Activated effector memory CD4-positive, alpha-beta T cell treated with anti-CD3 and anti-CD28 coated beads, Interleukin-2, amount 50 U/mL, for 16 hours (primary cell): Measurements from ENCODE around the gene A1BG.

Experiments used
- DNase-seq: peaks from one replicate; pipeline ENCODE4 v3.0.0-alpha.2; 2020

The A1BG gene, protein sequence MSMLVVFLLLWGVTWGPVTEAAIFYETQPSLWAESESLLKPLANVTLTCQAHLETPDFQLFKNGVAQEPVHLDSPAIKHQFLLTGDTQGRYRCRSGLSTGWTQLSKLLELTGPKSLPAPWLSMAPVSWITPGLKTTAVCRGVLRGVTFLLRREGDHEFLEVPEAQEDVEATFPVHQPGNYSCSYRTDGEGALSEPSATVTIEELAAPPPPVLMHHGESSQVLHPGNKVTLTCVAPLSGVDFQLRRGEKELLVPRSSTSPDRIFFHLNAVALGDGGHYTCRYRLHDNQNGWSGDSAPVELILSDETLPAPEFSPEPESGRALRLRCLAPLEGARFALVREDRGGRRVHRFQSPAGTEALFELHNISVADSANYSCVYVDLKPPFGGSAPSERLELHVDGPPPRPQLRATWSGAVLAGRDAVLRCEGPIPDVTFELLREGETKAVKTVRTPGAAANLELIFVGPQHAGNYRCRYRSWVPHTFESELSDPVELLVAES

DNA sequence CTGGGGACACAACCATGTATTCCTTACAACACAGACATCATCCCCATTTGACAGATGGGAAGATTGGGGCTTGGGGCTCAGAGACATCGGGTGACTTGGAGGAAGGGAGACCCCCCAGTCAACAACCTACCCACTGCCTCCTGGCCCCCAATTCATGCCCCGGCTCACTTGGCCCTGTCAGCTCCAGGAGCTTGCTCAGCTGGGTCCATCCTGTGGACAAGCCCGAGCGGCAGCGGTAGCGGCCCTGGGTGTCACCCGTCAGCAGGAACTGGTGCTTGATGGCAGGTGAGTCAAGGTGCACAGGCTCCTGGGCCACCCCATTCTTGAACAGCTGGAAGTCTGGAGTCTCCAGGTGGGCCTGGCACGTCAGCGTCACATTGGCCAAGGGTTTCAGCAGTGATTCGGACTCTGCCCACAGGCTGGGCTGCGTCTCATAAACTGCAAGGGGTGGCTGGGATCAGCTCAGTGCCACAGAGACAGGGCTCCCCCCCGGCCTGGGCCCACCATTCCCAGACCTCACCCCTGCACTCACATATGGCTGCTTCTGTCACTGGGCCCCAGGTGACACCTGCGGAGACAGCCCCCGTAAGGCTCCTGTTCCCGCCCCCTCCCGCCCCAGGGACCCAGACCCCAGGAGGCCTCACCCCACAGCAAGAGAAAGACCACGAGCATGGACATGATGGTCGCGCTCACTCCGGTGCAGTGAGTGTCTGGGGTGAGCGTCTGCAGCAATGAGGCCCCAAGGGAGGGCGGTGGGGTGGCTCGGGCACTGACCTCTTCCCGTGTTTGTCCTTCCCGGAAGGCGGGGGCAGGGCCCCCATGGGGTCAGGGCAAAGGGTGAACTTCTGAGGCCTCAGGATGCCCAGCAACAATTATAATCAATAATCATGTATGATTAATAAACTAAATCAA, at the start of gene A1BG:
Gene A1BG (minus strand): TSS at position 733 of the 912 bp plus-strand sequence. CDS start 55 bp downstream, at position 678.
- no peak for DNase-seq

- DNase-seq, result no peak
These were observed 48.6 kb upstream of the A1BG start for GRCh38 chr19:58401840-58402421.

GRCh38 chr19:58400916-58401839, 47.9 kb upstream of the A1BG start:
- DNase-seq, result peak; percentile 100

- no peak for DNase-seq
These were observed 47.1 kb upstream of the A1BG start for GRCh38 chr19:58400316-58400915.

GRCh38 chr19:58399903-58400302, 46.6 kb upstream of the A1BG start:
- no peak for DNase-seq

DNA sequence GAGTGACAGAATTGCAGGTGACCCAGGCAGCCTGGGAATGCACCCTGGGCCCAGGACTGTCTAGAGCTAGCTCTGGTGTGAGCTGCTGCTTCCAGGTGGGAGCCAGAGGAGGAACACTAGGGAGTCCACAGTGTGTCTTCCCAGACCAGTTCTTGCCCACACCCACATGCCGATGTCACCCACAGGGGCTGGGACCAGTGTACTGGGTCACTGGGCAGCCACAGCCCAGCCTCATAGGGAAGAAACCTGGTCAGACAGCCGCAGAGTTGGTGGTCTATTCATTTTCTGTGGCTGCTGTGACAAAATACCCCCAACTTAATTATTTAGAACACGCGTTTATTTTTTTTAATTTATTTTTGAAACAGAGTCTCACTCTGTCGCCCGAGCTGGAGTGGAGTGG, 45.3 kb upstream of the A1BG start:
- no peak for DNase-seq

GRCh38 chr19:58398087-58398486, 44.8 kb upstream of the A1BG start:
- DNase-seq, result no peak

DNA sequence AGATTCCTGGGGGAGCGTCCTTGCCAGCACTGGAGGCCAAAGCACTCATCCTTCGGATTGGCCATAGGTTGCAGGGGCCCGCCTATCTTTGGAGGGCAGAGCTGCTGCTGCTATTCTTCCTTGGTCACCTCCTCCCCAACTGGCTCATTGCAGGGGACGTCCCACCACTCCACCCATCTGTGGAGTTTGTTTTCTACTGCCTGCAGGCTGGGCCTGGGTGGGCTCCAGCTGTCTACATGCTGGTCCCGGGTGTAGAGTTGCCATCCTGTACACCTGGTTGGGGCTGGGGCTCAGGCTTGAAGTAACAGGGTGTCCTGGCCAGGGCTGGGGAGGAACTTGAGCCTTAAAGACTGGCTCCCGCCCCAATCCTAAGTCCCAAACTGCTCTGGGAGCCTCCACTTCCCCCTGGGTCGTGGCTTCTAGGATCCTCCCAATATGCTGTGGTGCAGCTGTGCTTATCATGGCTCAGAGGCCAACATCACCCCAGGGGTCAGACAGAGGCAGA, 44.3 kb upstream of the A1BG start:
- no peak for DNase-seq

GRCh38 chr19:58396691-58397532, 43.6 kb upstream of the A1BG start:
- no peak for DNase-seq

DNA sequence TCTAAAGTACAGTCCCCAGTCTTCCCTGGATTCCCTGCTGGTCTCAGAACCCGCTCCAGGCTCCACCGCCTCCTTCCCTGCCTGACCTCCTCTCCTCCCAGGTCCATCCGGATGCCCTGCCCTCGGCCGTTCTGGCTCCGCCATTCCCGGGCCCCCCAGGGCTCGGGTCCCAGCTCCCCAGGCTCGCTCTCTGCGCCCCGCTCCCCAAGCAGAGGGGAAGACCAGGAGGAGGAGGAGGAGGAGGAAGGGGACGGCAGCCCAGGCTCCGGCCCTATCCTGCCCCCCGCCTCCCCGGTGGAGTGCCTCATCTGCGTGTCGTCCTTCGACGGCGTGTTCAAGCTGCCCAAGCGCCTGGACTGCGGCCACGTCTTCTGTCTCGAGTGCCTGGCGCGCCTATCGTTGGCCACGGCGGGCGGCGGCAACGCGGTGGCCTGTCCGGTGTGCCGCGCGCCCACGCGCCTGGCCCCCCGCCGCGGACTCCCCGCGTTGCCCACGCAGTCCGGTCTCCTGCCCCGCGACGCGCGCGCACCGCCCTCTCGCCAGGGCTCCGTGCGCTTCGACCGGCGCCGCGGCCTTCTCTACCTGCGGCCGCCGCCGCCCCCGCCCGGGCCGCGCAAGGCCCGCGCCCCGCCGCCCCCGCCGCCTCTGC, 42.8 kb upstream of the A1BG start:
- no peak for DNase-seq

DNA sequence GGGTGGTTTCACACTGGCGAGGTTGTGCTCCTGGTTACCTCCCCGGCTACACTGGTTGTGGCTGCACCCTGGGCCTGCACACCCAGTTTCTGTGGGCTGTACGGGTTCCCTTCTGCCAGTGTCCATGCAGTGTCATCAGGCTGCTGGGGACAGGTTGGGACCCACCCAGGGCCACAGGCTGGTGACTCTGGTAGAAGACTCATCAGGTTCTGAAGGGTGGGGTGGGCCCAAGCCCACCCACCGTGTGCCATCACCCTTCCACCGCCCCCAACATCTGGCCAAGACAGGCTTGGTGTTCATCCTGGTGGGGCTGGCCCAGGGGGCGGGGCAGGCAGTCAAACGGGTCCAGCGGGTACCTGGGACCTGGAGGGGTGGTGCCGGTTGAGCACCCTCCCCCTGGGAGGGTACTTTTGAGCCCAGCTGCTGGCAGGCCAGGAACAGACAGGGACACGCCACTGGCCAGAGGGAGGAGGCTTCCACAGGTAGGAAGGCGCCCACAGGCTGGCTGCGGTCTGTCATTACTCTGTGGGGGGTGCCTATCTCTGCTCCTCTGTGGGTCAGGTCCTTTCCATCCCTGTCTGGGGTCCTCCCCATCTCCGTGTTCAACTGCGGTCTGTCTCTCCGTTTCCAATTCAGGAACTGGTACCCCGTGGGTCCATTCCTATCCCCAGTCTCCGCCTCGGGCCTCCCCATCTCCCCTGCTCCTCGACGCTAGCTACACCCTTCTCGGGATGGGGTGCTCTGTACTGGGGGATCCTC, 42.1 kb upstream of the A1BG start, which contains the start of gene RNF225:
Gene RNF225 (plus strand): TSS at position 437 of the 759 bp plus-strand sequence. CDS start 434 bp downstream, outside the sequence.
- DNase-seq, result no peak

- DNase-seq, result no peak
These were observed 41.5 kb upstream of the A1BG start for GRCh38 chr19:58394821-58395219.

- no peak for DNase-seq
These were observed 40.4 kb upstream of the A1BG start for GRCh38 chr19:58393725-58394033.

GRCh38 chr19:58392945-58393724, 39.8 kb upstream of the A1BG start:
- DNase-seq, result no peak

- DNase-seq, result no peak
These were observed 34.9 kb upstream of the A1BG start for GRCh38 chr19:58388175-58388526.

GRCh38 chr19:58387338-58388174, 34.3 kb upstream of the A1BG start:
- peak; percentile 63 for DNase-seq

DNA sequence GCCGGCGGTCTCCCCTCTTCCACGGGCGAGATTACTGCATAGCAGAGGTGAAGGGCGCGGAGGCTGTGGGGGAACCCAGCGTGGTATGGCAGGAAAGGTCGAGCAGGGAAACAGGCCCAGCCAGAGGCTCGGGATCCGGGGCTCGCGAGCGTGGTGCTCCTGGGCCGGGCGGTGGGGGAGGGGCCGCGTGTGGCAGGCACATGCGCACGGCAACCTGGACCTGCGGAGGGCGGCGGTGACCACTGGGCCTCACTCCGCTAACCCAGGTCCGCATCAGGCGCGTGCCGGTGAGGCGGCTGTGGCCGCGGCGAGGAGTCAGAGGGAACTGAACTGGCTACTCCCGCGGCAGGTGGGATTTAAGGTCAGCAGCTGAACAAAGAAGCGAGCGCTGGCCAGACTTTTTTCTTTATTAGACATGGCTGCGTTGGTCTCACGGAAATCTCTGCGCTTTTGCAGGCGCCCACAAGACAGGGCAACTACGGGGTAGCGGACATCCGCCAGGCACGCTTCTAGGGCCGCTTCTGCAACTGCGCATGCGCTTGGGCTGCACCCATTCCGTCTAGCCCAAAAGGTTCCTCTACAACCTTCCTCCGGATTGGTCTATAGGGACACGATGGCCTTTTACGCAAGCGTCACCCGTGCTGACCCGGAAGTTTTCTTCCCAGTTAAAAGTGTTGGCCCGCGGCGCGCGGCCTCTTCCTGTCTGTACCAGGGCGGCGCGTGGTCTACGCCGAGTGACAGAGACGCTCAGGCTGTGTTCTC, 33.5 kb upstream of the A1BG start, which contains the start of gene RPS5:
Gene RPS5 (plus strand): TSS at position 694 of the 762 bp plus-strand sequence. CDS start 869 bp downstream, outside the sequence.
- peak; percentile 98 for DNase-seq
